IPS-NIHi7 (cell line): ENCODE results near the gene TOX4.
"Not testable (repeated sequence)": the region's sequence is repeated elsewhere in the genome, so short reads cannot be mapped to it uniquely, and the experiment has no call there.

ENCODE experiments used
- DNase-seq: peaks from one replicate; pipeline ENCODE4 v3.0.0; 2012; ENCODE audit warnings: mixed read lengths; ENCODE audit errors: extremely low spot score

Gene TOX4

DNA sequence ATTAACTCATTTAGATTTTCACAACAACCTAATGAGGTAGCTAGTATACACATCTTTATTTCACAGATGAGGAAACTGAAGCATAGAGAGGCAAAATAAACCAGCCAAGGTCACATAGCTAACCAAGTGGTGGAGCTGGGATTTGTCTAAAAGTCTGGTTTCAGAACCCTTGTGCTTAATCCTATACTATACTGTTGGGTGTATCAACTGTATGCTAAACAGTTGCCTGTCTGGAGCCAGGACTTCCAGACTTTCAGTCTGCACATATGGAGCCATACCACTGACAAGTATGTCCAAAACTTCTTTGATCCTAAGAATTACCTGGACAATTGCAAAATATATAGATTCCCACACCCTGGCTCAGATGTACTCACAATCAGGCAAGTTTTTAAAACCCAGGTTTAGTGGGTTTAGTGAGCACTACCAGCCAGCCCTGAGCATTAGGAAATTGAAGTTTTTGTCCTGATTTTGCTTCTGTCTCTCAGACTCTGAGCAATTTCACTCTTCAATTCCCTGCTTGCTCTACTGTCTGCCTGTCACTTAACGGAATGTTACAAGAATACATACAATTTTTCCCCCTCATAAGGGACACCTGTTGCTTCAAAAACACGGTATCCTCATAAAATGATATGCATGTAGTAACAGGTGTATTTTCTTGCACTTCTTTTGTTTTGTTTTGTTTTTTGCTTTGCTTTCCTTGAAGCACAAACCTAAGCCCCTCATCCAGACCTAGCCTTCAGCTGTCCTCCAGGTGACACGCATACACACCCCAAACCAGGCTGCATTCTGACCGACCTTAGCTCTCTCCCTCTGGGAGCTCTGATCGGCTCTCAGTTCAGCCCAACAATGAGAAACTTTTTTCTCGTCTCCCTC, 58.8 kb downstream of the TOX4 start:
- DNase-seq: no peak

DNA sequence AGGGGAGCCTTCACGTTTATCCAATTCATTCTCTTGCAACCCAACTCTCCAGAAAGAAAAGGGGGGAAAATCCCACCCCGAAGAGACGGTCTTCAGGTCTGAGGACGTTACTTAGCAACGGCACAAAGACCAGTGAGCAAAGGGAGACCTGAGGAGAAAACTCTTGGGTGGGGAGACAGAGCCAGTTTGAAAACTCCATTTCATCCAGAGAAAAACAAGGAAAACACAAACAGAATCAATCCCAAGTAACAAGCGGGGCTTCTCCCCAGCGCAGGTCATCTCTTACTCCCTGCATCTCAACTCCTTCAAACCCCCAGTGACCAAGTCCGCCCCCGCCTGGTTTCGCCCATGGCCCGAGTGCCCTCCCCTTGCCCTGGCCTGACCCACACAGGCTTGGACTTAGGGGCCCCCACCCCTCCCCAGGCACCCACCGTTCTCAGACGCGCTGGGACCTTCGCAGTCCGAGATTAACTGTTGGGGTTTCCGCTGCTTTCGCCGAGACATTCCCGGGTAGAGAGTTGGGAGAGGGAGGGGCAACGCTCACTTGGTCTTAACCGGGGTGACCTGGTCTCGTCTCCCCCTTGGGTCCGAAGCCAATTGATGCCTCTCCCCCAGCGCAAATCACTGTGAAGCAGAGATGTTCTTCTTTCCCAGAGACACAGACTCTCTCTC, 59.6 kb downstream of the TOX4 start:
- DNase-seq: peak; percentile 29

- DNase-seq: no peak
These were observed 60.1 kb downstream of the TOX4 start for GRCh38 chr14:21537090-21537424.

GRCh38 chr14:21539189-21539940, 62.4 kb downstream of the TOX4 start:
- DNase-seq: no peak

- no peak for DNase-seq
These were observed 64.5 kb downstream of the TOX4 start for GRCh38 chr14:21541413-21542074.

GRCh38 chr14:21543521-21543960, 66.5 kb downstream of the TOX4 start:
- peak; percentile 33 for DNase-seq

- no peak for DNase-seq
These were observed 67.0 kb downstream of the TOX4 start for GRCh38 chr14:21543963-21544362.

DNA sequence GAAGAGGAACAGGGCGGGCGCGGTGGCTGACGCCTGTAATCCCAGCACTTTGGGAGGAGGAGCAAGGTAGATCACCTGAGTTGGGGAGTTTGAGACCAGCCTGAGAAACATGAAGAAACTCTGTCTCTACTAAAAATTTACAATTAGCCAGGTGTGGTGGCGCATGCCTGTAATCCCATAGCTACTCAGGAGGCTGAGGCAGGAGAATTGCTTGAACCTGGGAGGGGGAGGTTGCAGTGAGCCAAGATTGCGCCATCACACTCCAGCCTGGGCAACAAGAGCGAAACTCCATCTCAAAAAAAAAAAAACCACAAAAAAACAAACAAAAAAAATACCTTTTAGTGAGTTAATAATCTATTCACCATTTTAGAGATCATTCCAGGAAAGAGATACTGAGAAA, 67.6 kb downstream of the TOX4 start:
- not testable (repeated sequence) for DNase-seq
